Occipital lobe (tissue), 2 donors: Measurements from ENCODE around the gene DBT. TPM values are rescaled to one million over a fixed set of nuclear protein-coding genes. Genes with fewer than 3 reads are reported as not detected.
"Not testable (repeated sequence)": the region's sequence is repeated elsewhere in the genome, so short reads cannot be mapped to it uniquely, and the experiment has no call there.

Source experiments
- DNase-seq: peaks from one replicate; lab custom pipeline; 2025; lab: John Stamatoyannopoulos, UW
- total RNA-seq: library from RNA; depleted of rRNA; stranded (reverse); fragments of >200 nt; gene quantifications from one replicate; pipeline ENCODE4 v1.2.3, GENCODE V29; 2014

The DBT gene
- total RNA-seq, 1 donor from 2014 or later, result 7.8 TPM

GRCh38 chr1:100250807-100251206 is 1.2 kb upstream of the DBT start:
- no peak for DNase-seq

GRCh38 chr1:100250264-100250663 is 630 bp upstream of the DBT start:
- DNase-seq, result no peak

GRCh38 chr1:100249155-100249536 is 488 bp downstream of the DBT start:
- DNase-seq, result no peak

- DNase-seq, result no peak
Observed at GRCh38 chr1:100246738-100247137, 2.9 kb downstream of the DBT start.

GRCh38 chr1:100240631-100241030 is 9.0 kb downstream of the DBT start:
- DNase-seq, result no peak

- no peak for DNase-seq
Observed at GRCh38 chr1:100239961-100240360, 9.7 kb downstream of the DBT start.

GRCh38 chr1:100237091-100237490 is 12.5 kb downstream of the DBT start:
- DNase-seq, result no peak

- no peak for DNase-seq
Observed at GRCh38 chr1:100234432-100234831, 15.2 kb downstream of the DBT start.

- not testable (repeated sequence) for DNase-seq
Observed at GRCh38 chr1:100233566-100233965, 16.1 kb downstream of the DBT start.

- no peak for DNase-seq
Observed at GRCh38 chr1:100232156-100232555, 17.5 kb downstream of the DBT start.

- no peak for DNase-seq
Observed at GRCh38 chr1:100231721-100232120, 17.9 kb downstream of the DBT start.

GRCh38 chr1:100230765-100231164 is 18.9 kb downstream of the DBT start:
- no peak for DNase-seq

- no peak for DNase-seq
Observed at GRCh38 chr1:100229681-100230443, 19.8 kb downstream of the DBT start.

- DNase-seq, result no peak
Observed at GRCh38 chr1:100222428-100222827, 27.2 kb downstream of the DBT start.

GRCh38 chr1:100219883-100220282 is 29.8 kb downstream of the DBT start:
- no peak for DNase-seq

- DNase-seq, result no peak
Observed at GRCh38 chr1:100219457-100219856, 30.2 kb downstream of the DBT start.

GRCh38 chr1:100217834-100218233 is 31.8 kb downstream of the DBT start:
- DNase-seq, result no peak

- DNase-seq, result no peak
Observed at GRCh38 chr1:100215101-100215500, 34.5 kb downstream of the DBT start.

- no peak for DNase-seq
Observed at GRCh38 chr1:100213141-100213540, 36.5 kb downstream of the DBT start.

GRCh38 chr1:100206301-100206700 is 43.3 kb downstream of the DBT start:
- DNase-seq, result no peak

- DNase-seq, result not testable (repeated sequence)
Observed at GRCh38 chr1:100205593-100205992, 44.0 kb downstream of the DBT start.

- DNase-seq, result not testable (repeated sequence)
Observed at GRCh38 chr1:100205103-100205502, 44.5 kb downstream of the DBT start.

- not testable (repeated sequence) for DNase-seq
Observed at GRCh38 chr1:100202703-100203102, 46.9 kb downstream of the DBT start.

GRCh38 chr1:100200060-100200459 is 49.6 kb downstream of the DBT start:
- not testable (repeated sequence) for DNase-seq
